A549 (cell line): ENCODE measurements around the gene CLDND2. TPM values are rescaled to one million over a fixed set of nuclear protein-coding genes. Genes with fewer than 3 reads are reported as not detected.

Experiments
- ATAC-seq, 2 experiments: fragments of 200-7000 bp in 1 of 2; fragments of >200 bp in 1 of 2; cut with Nextera tagmentation in 1 of 2; cut with Tn5 transposase in 1 of 2; 3 replicates each; pipeline versions ENCODE4 v1.8.0 to v1.9.1; 2018 to 2020; ENCODE audit warnings: mild to moderate bottlenecking in 1 of 2, moderate library complexity in 1 of 2
- CTCF ChIA-PET: fragments of 300-600 bp; sonication (Branson Sonifier 250); formaldehyde crosslinking; extraction: SDS; loops from one replicate; lab custom pipeline; 2021; ENCODE audit warnings: antibody characterized with exemption, inconsistent platforms; lab: Yijun Ruan, JAX
- POLR2A ChIA-PET: fragments of 350-600 bp; formaldehyde crosslinking; extraction: SDS; loops from one replicate; lab custom pipeline; 2021; ENCODE audit warnings: antibody characterized with exemption, inconsistent platforms; lab: Yijun Ruan, JAX
- DNase-seq, 2 experiments: peaks; one replicate each; pipeline versions ENCODE4 v3.0.0 to v3.0.0-alpha.2; 2011 to 2016; ENCODE audit warnings: low read depth in 1 of 2, low spot score in 1 of 2
- FAIRE-seq: peaks from 2 replicates; lab custom pipeline; 2011; peaks lifted over from hg19 to GRCh38; lab: Jason Lieb, UNC
- H3K27ac ChIP-seq, 2 experiments: fragments of >200 bp; sonication (Bioruptor Twin); formaldehyde crosslinking; 3 replicates each; pipeline ENCODE4 v1.5.1; 2016 to 2017
- H3K4me1 ChIP-seq: fragments of >200 bp; sonication (Bioruptor Twin); formaldehyde crosslinking; 3 replicates; pipeline ENCODE4 v1.6.1; 2016
- H3K4me2 ChIP-seq: fragments of >200 bp; sonication (Bioruptor Twin); formaldehyde crosslinking; 3 replicates; pipeline ENCODE4 v1.6.1; 2016
- H3K4me3 ChIP-seq: fragments of >200 bp; sonication (Bioruptor Twin); formaldehyde crosslinking; 3 replicates; pipeline ENCODE4 v1.5.1; 2016
- H3K9me3 ChIP-seq: fragments of >200 bp; sonication (Bioruptor Twin); formaldehyde crosslinking; 3 replicates; pipeline ENCODE4 v1.6.1; 2016
- BHLHE40 ChIP-seq: IDR thresholded peaks from 2 replicates; pipeline ENCODE4 v1.6.1; 2012; ENCODE audit warnings: low read depth, low read length, inconsistent platforms
- CBX8 ChIP-seq: fragments of 200-600 bp; sonication (generic); IDR thresholded peaks from 2 replicates; pipeline ENCODE4 v1.6.1; 2016
- CHD2 ChIP-seq: fragments of 150-350 bp; IDR thresholded peaks from 2 replicates; pipeline ENCODE4 v1.6.1; 2014; ENCODE audit warnings: low read length; ENCODE audit not compliant: partially characterized antibody
- EHF ChIP-seq: fragments of 250-450 bp; sonication (Bioruptor Pico); IDR thresholded peaks from 2 replicates; pipeline ENCODE4 v1.5.0; 2020; ENCODE audit warnings: mild to moderate bottlenecking
- EHMT2 ChIP-seq: fragments of 200-600 bp; sonication (generic); IDR thresholded peaks from 2 replicates; pipeline ENCODE4 v1.6.1; 2016; ENCODE audit warnings: antibody characterized with exemption, low read depth, mild to moderate bottlenecking, moderate library complexity
- FOSL2 ChIP-seq, 2 experiments: fragments of 450-650 bp in 1 of 2; fragments of >200 bp in 1 of 2; sonication (Bioruptor Twin) in 1 of 2; formaldehyde crosslinking; IDR thresholded peaks; 2 replicates each; pipeline versions ENCODE4 v1.5.0 to v1.6.1; 2016 to 2020; ENCODE audit warnings: mild to moderate bottlenecking in 1 of 2, moderate library complexity in 1 of 2
- HEYL ChIP-seq: fragments of 250-450 bp; sonication (Bioruptor Pico); IDR thresholded peaks from 2 replicates; pipeline ENCODE4 v1.8.0; 2021; ENCODE audit warnings: mild to moderate bottlenecking, moderate library complexity
- HOXA7 ChIP-seq: fragments of 250-450 bp; sonication (Bioruptor Pico); IDR thresholded peaks from 2 replicates; pipeline ENCODE4 v1.5.0; 2020; ENCODE audit warnings: mild to moderate bottlenecking, moderate library complexity
- HOXB13 ChIP-seq: fragments of 250-450 bp; sonication (Bioruptor Pico); IDR thresholded peaks from 2 replicates; pipeline ENCODE4 v1.5.0; 2020; ENCODE audit warnings: low read depth, mild to moderate bottlenecking, moderate library complexity
- HOXB5 ChIP-seq: fragments of 250-450 bp; sonication (Bioruptor Pico); IDR thresholded peaks from 2 replicates; pipeline ENCODE4 v1.5.0; 2020; ENCODE audit warnings: mild to moderate bottlenecking, moderate library complexity
- JUN ChIP-seq, 2 experiments: fragments of >200 bp; sonication (Bioruptor Twin); formaldehyde crosslinking; IDR thresholded peaks; 2 replicates in 1 of 2; 3 replicates in 1 of 2; pipeline ENCODE4 v1.6.1; 2016 to 2017
- MAFK ChIP-seq: fragments of 450-650 bp; IDR thresholded peaks from 2 replicates; pipeline ENCODE4 v1.6.1; 2014; ENCODE audit not compliant: partially characterized antibody
- NPAS2 ChIP-seq: fragments of 250-450 bp; sonication (Bioruptor Pico); IDR thresholded peaks from 2 replicates; pipeline ENCODE4 v1.8.0; 2022; ENCODE audit warnings: mild to moderate bottlenecking, moderate library complexity, borderline replicate concordance
- RAD21 ChIP-seq, 2 experiments: fragments of >200 bp in 1 of 2; sonication (Bioruptor Twin) in 1 of 2; formaldehyde crosslinking in 1 of 2; IDR thresholded peaks in 1 of 2; conservative IDR thresholded peaks in 1 of 2; 2 replicates in 1 of 2; 3 replicates in 1 of 2; pipeline ENCODE4 v1.6.1; 2012 to 2018; ENCODE audit warnings: inconsistent platforms in 1 of 2
- RARB ChIP-seq: fragments of 250-450 bp; sonication (Bioruptor Pico); IDR thresholded peaks from 2 replicates; pipeline ENCODE4 v1.8.0; 2021; ENCODE audit warnings: mild to moderate bottlenecking, moderate library complexity
- SMC3 ChIP-seq: fragments of >200 bp; sonication (Bioruptor Twin); formaldehyde crosslinking; IDR thresholded peaks from 3 replicates; pipeline ENCODE4 v1.6.1; 2018; ENCODE audit warnings: inconsistent platforms
- SREBF2 ChIP-seq: fragments of 450-650 bp; IDR thresholded peaks from 2 replicates; pipeline ENCODE4 v1.6.1; 2014; ENCODE audit warnings: mild to moderate bottlenecking, moderate library complexity
- TP53 ChIP-seq: fragments of 250-450 bp; sonication (Bioruptor Pico); IDR thresholded peaks from 2 replicates; pipeline ENCODE4 v1.5.0; 2021; ENCODE audit warnings: mild to moderate bottlenecking, moderate library complexity
- ZNF302 ChIP-seq: fragments of 250-450 bp; sonication (Bioruptor Pico); IDR thresholded peaks from 2 replicates; pipeline ENCODE4 v1.9.0; 2021; ENCODE audit warnings: inconsistent platforms, mild to moderate bottlenecking, moderate library complexity
- ZSCAN20 ChIP-seq: fragments of 250-450 bp; sonication (Bioruptor Pico); IDR thresholded peaks from 2 replicates; pipeline ENCODE4 v1.8.0; 2022; ENCODE audit warnings: mild to moderate bottlenecking, moderate library complexity
- WGBS: methylation state at CpG from one replicate; pipeline ENCODE4 v1.1.6; 2017; ENCODE audit errors: missing lambda C conversion rate; 5-methylcytosine and 5-hydroxymethylcytosine counted together
- polyA minus RNA-seq: library from RNA; depleted of rRNA, polyadenylated mRNA; stranded (reverse); fragments of >200 nt; gene quantifications from 2 replicates; pipeline ENCODE4 v1.2.3, GENCODE V29; 2011; rRNA and poly(A)+ RNA removed
- polyA plus RNA-seq, 4 experiments: library from polyadenylated mRNA; depleted of rRNA in 3 of 4; stranded (reverse); fragments of >200 nt; fragmentation: RNase III in 1 of 4; extraction: RNeasy Plus Mini Kit Qiagen cat#74134 plus additional on column Dnase treatment in 1 of 4; gene quantifications; 2 replicates in 3 of 4; 3 replicates in 1 of 4; pipeline ENCODE4 v1.2.3, GENCODE V29; 2011 to 2017
- TF ChIP-seq, protein P1 (sequence below): IDR thresholded peaks from 2 replicates; pipeline ENCODE4 v1.6.1; 2012; ENCODE audit warnings: low read depth, borderline replicate concordance
- TF ChIP-seq, protein P2 (sequence below): fragments of 250-450 bp; sonication (Bioruptor Pico); IDR thresholded peaks from 2 replicates; pipeline ENCODE4 v1.5.0; 2020; ENCODE audit warnings: low read depth, mild to moderate bottlenecking, moderate library complexity
- TF ChIP-seq, protein P3 (sequence below): fragments of >200 bp; sonication (Bioruptor Twin); formaldehyde crosslinking; IDR thresholded peaks from 2 replicates; pipeline ENCODE4 v1.6.1; 2016

The CLDND2 gene, protein sequence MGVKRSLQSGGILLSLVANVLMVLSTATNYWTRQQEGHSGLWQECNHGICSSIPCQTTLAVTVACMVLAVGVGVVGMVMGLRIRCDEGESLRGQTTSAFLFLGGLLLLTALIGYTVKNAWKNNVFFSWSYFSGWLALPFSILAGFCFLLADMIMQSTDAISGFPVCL
- polyA plus RNA-seq (2011; rRNA removed) = 1.1 and 1.7 TPM in 2 replicates
- polyA plus RNA-seq (2012; cell fraction: cytosol; rRNA removed) = 0.75 and 0.91 TPM in 2 replicates
- 0.36 and 0.48 TPM in 2 replicates for polyA plus RNA-seq (2012; cell fraction: nucleus; rRNA removed)
- 1.7 to 3.0 TPM (median 2.8 TPM) in 3 replicates for polyA plus RNA-seq (2017; fragmentation: RNase III; extraction: RNeasy Plus Mini Kit Qiagen cat#74134 plus additional on column Dnase treatment)
- not detected in 2 replicates for polyA minus RNA-seq

DNA sequence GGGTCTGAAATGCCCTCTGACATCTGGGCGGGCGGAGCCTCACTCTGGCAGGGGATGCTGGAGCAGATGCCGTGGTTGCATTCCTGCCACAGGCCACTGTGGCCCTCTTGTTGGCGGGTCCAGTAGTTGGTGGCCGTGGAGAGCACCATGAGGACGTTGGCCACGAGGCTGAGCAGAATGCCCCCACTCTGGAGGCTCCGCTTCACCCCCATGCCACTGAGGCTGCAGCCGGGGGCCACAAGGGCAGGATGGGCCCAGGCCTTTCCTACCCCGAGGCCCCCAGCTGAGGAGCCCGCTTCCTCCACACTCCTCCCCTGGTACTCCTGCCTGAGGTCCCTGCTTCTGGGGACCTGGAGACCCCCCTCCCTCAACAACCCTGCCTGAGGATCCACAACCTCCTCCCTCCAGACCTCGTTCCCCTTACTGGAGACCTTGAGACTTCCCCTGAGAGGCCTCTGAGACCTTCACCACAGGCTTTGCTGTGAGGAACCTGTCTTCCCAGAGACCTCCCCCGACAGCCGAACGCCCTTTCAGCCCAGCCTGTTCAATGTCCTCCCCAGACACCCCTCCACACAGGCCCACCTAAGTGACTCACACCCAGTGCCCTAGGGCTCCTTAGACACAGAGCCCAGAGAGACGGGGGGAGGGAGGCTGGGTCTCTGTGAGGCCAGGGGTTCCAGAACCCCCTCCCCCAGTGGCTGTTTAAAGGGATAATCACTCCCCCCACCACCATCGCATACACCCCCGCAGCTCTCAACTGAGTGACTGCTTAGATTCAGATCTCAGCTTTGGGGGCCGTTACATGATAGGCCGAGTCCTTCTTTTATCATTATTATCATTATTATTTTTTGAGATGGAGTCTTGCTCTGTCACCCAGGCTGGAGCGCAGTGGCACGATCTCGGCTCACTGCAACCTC, at the start of gene CLDND2:
Gene CLDND2 (minus strand): TSS at position 638 of the 917 bp plus-strand sequence. CDS start 426 bp downstream, at position 212.
- ChIA-PET POLR2A (interaction anchor here (0.8 to 1.8 kb wide), 5 partner anchors 9 to 335 kb away, joined by 3 to 59 read pairs (median 4); no protein-coding TSS in a partner anchor), CTCF (interaction anchor here (1.0 to 5.7 kb wide), 7 partner anchors 13 to 293 kb away, joined by 3 to 28 read pairs (median 5); no protein-coding TSS in a partner anchor)
- Histone ChIP-seq H3K4me2 (peak within 1 kb of the TSS; percentile 99), H3K4me1 (peaks cover 25% of the 10 kb centered on the region), H3K27ac (peak within 1 kb of the TSS; percentile 94 to 97), H3K4me3 (peak within 1 kb of the TSS; percentile 61), H3K9me3 (no peaks in the 10 kb centered on the region)
- ATAC-seq (0 out of 6 replicates have a peak, but pooled peaks of 1 of the 2 experiments have one; percentile 0), DNase-seq (no peak), FAIRE-seq (no peak)
- no peak for TF ChIP-seq HOXB13 (CRISPR knock-in tag)
- TF ChIP-seq HEYL (CRISPR knock-in tag) = no peak
- TF ChIP-seq, protein P1, sequence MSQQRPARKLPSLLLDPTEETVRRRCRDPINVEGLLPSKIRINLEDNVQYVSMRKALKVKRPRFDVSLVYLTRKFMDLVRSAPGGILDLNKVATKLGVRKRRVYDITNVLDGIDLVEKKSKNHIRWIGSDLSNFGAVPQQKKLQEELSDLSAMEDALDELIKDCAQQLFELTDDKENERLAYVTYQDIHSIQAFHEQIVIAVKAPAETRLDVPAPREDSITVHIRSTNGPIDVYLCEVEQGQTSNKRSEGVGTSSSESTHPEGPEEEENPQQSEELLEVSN = no peak
- no peak for TF ChIP-seq SMC3
- TF ChIP-seq ZNF302 (CRISPR knock-in tag) = no peak
- no peak for TF ChIP-seq CHD2
- TF ChIP-seq CBX8 = no peak
- no peak for TF ChIP-seq RAD21 (conservative IDR thresholded peaks at IDR 0.05 in 1 of 2, IDR thresholded peaks at IDR 0.05 in 1 of 2)
- no peak for TF ChIP-seq SREBF2
- TF ChIP-seq BHLHE40 = no peak
- no peak for TF ChIP-seq ZSCAN20 (CRISPR knock-in tag)
- TF ChIP-seq, protein P2, sequence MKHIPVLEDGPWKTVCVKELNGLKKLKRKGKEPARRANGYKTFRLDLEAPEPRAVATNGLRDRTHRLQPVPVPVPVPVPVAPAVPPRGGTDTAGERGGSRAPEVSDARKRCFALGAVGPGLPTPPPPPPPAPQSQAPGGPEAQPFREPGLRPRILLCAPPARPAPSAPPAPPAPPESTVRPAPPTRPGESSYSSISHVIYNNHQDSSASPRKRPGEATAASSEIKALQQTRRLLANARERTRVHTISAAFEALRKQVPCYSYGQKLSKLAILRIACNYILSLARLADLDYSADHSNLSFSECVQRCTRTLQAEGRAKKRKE (CRISPR knock-in tag) = no peak
- TF ChIP-seq, protein P3, sequence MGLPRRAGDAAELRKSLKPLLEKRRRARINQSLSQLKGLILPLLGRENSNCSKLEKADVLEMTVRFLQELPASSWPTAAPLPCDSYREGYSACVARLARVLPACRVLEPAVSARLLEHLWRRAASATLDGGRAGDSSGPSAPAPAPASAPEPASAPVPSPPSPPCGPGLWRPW = no peak
- WGBS = 70% methylated on average over 23 of the region's 23 CpGs

DNA sequence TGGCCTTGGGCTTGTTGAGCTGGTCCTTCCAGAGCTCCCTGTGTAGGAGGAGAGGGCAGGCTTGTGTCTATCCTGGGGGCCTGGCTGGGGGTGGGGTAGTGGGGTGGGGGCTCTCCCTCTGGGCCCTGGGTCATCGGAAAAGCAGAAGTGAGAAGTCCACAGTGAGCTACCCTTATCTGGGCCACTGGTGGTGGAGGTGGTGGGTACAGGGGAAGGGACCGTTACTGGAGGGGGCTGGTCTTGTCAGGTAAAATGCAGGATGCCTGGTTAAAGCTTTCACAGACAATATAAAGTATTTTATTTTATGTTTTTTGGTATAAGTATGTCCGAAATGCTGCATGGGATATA, 49.0 kb upstream of the CLDND2 start:
- ATAC-seq (no peak), DNase-seq (no peak), FAIRE-seq (no peak)
- Histone ChIP-seq H3K9me3 (no peaks in the 10 kb centered on the region), H3K4me1 (no peaks in the 10 kb centered on the region), H3K27ac (no peak overlapping the region), H3K4me2 (no peak overlapping the region), H3K4me3 (no peak overlapping the region)
- no peak for TF ChIP-seq JUN (IDR thresholded peaks at IDR 0.05)
- TF ChIP-seq HOXB5 (CRISPR knock-in tag) = no peak
- TF ChIP-seq MAFK = no peak
- no peak for TF ChIP-seq FOSL2 (IDR thresholded peaks at IDR 0.05)
- TF ChIP-seq FOSL2 (CRISPR knock-in tag; IDR thresholded peaks at IDR 0.05) = no peak
- TF ChIP-seq RAD21 (conservative IDR thresholded peaks at IDR 0.05 in 1 of 2, IDR thresholded peaks at IDR 0.05 in 1 of 2) = no peak
- no peak for TF ChIP-seq NPAS2 (CRISPR knock-in tag)
- TF ChIP-seq RARB (CRISPR knock-in tag) = no peak
- no peak for TF ChIP-seq SREBF2
- TF ChIP-seq EHMT2 = no peak
- no peak for TF ChIP-seq TP53 (CRISPR knock-in tag)
- no peak for TF ChIP-seq EHF (CRISPR knock-in tag)
- no peak for TF ChIP-seq HOXA7 (CRISPR knock-in tag)
- POLR2A ChIA-PET = interaction anchor here (1.4 kb wide), 1 partner anchor 79 kb away, joined by 4 read pairs; no protein-coding TSS in a partner anchor
- 2% methylated on average over 3 of the region's 3 CpGs for WGBS
- CTCF ChIA-PET = interaction anchor here (0.6 to 3.0 kb wide), 7 partner anchors 10 to 487 kb away, joined by 3 to 11 read pairs (median 7); no protein-coding TSS in a partner anchor
